SW 1271 (cell line): ENCODE results near the gene MYB.

Experiments
- DNase-seq, 2 experiments: peaks; one replicate each; lab custom pipeline; 2025; lab: John Stamatoyannopoulos, UW

MYB gene

DNA sequence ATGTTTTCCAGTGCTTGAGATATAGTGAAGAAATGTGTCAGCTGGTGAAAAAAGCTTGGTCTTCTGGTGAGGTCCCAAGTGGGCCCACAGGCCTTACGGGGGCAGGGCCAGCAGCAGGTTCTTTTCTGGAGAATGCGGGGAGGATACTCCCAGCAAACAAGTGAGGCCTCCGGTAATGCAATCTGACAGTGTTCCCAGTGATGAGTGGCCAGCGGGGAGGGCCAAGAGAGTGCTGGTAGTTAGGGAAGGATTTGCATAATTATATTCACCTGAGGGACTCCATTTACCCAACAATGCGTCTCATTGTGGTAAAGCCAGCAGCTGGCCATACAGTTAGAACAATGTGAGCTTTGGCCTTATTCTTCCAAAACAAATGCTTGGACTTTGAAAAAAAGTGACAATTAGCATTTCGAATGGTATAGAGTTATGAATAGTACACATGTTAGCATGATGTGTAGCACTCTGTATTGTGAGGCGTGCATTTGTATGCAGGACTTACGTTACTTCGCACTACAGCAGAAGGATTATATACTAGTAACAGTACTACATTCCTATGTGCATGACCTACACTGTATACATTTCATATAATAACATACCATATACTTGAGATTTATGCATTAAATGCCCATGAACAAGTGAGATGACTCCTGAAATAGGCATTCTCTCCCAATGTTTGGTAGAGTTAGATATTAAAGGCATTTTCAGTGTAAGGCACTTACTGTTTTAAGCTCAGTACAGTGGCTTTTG, 69.8 kb downstream of the MYB start:
- no peak for DNase-seq

DNA sequence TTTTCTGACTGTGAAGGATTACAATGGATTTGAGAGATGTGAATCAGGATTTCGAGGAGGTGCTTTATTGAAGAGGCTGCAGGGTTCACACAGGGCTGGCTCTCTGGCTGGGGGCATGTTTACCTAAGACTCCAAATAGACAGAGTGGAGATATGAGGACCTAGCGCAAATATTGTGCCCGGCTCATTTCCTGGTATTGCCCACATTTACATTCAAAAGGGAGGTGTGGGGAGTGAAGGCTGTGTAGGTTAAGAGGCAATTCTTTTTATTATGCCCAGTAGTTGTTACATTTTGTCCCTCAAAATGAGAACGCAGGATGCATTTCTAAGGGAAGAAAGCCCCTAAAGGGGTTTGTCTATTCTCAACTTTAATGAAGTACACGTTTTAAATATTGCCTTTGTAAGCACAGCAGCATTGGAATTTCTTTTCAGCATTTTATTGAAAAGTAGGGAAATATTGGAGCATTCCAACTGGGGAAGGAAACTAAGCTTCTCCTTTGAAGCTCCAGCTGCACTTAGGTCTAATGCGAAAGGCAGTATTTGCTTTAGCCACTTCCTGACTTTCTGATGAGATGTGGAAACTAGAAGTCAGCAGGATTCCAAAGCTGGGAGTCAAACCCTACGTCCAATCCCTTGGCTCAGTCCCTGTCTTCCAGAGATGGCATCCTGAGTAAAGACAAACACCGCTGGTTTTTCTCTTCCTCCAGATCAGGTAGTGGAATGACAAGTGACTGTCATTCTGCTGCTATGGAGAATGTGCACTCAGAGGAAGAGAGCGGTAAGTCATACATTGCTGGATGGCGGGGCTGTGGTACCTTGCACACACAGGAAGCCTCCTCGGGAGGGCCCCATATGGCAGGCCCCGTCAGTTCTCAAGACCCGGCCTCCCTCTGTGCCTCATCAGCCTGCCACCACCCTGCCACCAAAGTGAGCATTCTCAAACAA, 70.7 kb downstream of the MYB start:
- DNase-seq: no peak

DNA sequence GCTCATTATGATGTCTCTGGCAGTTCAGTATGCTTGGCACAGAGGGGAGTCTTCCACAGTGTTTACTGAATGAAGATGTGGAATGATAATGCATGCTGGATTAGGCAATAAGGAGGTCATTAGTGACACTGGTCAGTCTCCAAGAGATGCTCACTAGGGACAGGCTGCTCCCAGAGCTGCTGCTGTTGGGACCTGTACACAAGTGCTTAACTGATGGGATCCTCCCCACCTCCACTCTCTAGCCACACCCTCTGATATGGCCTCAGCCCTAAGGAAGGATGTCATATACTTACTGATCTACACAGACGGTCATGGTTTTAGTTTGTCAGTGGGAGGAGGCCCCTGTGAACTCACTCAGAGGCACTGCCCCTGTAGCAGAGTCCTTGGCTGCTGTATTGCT, 73.4 kb downstream of the MYB start:
- DNase-seq: no peak

DNA sequence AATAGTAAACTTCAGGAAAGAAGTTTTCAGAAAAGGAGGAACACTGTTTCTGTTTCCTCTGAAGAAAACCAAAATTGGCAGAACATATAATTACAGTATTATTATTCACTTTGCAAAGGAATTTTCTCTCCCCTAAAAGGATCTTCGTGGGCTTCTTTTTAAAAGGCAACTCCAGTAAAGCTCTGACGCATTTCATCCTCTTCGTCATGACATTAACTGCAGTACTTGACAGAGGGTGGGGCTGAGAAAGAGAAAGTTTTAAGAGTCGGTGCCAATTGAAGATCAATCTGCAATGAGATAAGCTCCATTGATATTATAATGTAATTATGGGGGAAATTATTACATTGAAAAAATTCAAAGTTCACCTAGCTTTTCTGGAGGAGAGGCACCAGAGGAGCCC, 75.8 kb downstream of the MYB start:
- no peak for DNase-seq

DNA sequence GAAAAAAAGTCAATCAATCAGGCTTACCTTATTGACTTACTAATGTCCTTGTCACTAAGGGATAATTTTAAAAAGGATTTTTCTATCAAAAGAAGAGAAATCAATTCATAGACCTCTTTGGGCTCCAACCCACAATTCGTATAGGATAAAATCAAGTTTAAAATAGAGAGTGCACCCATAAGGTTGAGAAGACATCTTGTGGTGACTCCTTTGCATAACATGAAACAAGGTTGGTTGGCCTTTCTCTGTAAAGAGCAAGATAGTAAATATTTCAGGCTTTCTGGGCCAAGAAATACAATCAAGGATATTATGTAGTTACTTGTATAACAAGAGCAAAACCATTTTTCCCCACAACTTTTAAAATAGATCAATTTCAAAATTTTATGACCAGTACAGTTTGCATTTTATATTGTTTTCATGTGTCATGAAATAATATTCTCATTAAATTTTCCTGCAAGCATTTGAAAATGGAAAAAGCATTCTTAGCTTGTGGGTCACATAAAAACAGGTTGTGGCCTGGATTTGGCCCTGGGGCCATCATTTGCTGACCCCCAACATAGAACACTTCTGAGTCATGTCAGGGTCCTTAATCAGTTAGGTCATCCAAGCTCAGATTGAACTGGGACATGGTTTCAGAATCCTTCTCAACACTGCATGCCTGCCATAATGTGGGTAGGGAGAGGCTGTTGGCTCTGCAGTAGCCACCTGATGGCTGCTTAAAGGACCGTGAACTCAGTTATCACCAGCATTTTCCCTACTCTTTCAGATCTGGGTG, 76.7 kb downstream of the MYB start:
- DNase-seq: no peak

DNA sequence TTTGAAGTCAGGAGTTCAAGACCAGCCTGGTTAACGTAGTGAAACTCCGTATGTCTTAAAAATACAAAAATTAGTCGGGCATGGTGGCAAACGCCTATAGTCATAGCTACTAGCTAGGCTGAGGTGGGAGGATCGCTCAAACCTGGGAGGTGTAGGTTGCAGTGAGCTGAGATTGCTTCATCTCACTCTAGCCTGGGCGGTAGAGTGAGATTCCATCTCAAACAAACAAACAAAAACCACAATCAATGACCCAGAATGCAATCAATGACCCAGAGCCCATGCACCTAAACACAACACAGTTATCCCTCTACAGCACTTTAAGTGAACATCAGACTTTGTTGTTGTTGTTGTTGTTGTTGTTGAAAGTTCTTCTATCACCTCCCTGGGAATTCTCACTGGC, 77.9 kb downstream of the MYB start:
- no peak for DNase-seq

DNA sequence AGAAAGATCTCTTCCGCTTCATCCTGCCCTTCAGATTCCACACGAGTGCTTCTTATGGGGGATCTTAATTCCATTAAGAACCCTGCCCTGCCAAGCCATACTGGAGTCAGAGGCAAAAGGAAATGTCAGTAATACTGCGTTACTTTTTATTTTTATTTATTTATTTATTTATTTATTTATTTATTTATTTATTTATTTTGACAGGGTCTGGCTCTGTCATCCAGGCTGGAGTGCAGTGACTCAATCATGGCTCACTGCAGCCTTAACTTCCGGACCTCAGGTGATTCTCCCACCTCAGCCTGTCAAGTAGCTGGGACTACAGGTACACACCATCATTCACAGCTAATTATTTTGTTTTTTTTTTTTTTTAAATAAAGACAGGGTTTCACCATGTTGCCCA, 79.5 kb downstream of the MYB start:
- no peak for DNase-seq

DNA sequence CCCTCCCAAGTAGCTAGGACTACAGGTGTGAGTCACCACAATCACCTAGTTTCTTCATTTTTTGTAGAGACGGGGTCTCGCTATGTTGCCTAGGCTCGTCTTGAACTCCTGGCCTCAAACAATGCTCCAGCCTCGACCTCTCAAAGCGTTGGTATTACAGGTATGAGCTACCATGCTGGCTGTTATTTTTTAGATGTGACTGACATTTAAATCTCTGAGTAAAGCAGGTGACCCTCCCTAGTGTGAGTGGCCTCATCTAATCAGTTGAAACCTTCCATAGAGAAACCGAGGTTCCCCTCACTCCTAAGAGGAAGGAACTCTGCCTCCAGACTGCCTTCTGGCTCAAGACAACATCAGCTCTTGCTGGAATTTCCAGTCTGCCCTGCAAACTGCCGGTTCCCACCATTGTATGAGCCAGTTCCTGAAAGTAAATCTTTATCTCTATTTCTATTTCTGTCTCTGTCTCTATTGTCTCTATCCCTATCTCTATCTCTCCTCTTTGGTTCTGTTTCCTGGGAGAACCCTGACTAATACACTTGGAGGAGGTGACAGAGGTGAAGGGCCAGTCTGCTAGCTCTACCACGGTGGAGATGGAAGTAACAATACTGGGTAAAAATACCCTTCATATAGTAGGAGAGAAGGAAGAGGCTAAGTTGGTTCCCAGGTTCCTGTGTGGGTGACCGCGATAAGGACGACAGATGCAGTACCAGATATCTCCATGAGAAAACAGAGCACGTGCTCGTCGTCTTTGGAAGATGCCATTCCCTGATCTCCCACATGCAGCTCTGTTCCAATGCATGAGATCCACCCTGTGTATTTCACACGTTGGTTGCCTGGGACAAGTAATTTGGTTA, 81.0 kb downstream of the MYB start:
- no peak for DNase-seq

DNA sequence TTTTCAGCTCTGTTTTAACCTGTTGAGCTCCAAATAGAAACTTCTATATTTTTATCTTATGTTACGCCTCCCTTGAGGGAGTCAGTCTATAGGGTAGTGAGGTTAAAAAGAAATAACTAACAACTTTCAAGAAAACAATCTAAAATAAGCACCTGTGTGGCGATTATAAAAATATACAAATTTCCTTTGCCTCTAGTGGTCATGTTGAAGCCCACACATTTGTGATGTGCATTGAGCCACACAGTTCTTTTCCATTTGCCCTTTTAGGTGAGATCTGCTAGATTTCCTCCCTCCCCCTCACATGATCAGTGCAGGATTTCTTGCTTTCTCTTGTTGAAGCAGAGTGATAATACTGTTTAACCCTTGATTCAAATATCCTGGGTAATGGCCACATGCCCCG, 84.2 kb downstream of the MYB start:
- DNase-seq: no peak

DNA sequence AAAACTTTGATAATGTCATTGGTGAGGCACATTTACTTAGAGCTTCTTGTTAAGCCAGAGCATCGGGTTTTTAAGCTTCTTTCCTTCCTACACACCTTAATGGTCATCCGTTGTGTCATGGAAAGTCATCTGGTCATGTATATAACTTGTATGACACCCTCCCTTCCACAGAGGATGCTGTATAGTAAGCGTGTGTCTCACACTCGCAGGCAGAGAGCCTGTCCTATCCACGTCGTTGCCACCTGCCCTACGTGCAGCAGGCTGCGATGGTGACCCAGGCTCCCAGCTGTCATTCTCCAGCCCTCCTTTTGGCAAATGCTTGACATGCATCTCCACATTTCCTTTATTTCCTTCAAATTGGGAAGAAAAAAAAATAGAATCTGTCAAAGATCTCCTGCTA, 85.6 kb downstream of the MYB start:
- DNase-seq: no peak

DNA sequence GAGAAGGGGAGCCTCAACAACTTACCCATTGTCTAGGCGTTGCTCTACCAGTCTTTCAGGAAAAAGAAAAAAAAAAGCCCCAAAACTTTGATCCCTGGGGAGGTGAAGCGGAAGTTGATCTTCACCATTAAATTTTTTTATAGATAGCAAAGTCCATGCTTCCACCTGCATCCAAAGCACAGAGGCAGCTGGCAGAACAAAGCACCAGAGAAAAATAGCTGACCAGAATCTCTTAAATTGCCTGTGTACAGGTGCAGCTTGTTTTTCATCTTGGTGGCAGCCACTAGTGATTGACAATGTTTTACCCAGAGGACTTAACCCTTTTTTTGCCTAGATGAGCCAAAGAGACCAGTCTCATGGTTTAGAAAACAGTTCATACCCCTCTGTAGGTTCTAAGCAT, 86.0 kb downstream of the MYB start:
- DNase-seq: no peak

DNA sequence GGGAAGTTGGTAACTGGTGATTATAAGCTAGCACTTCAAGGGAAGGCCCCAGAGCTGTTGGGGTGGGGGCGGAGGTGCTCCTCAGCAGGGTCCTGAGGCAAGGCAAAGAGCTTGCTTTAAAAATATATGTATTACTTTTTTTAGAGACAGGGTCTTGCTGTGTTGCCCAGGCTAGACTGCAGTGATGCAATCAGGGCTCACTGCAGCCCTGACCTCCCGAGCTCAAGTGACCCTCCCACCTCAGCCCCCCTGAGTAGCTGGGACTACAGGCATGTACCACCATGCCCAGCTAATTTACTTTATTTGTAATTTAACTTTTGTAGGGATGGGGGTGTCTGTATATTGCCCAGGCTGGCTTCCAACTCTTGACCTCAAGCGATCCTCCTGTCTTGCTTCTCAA, 87.2 kb downstream of the MYB start:
- DNase-seq: no peak

DNA sequence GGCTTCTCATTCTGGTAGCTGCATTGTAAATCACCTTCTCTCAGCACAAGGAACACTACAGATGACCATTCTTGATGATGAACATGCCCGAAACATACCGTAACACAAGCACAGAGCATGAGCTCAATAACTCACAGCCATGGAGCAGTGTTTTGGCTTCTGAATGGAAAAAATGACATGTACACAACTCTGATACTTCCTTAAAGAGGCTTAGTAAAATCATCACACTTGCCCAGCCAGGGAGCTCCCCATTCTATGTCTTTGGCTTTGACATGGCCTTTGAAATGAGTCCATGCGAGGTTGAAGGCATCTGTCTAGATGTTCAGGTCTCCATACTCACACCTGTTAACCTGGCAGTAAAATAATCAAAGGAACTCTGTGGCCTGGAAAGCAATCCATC, 87.6 kb downstream of the MYB start:
- no peak for DNase-seq
